Duodenal mucosa (tissue), 2 donors: ENCODE data around the gene TMEM125.

Source experiments
- H3K27ac ChIP-seq: one replicate; pipeline ENCODE4 v1.7.0; 2013; ENCODE audit warnings: low read depth, low read length
- H3K27me3 ChIP-seq, 2 donors: one replicate each; pipeline ENCODE4 v1.7.0; 2013; ENCODE audit warnings: low read length in 2 of 2, control low read depth in 1 of 2; ENCODE audit not compliant: insufficient read depth in 2 of 2, control insufficient read depth in 1 of 2
- H3K36me3 ChIP-seq, 2 donors: one replicate each; pipeline ENCODE4 v1.7.0; 2013; ENCODE audit warnings: low read length in 2 of 2, control low read depth in 1 of 2; ENCODE audit not compliant: insufficient read depth in 2 of 2, control insufficient read depth in 1 of 2
- H3K4me1 ChIP-seq, 2 donors: one replicate each; pipeline ENCODE4 v1.7.0; 2013; ENCODE audit warnings: low read length in 2 of 2, control low read depth in 1 of 2; ENCODE audit not compliant: insufficient read depth in 2 of 2, control insufficient read depth in 1 of 2
- H3K4me3 ChIP-seq, 2 donors: one replicate each; pipeline ENCODE4 v1.7.0; 2013; ENCODE audit warnings: low read length in 2 of 2, low read depth in 1 of 2
- H3K9ac ChIP-seq, 2 donors: one replicate each; pipeline ENCODE4 v1.7.0; 2013; ENCODE audit warnings: low read length in 2 of 2, low read depth in 1 of 2
- H3K9me3 ChIP-seq, 2 donors: one replicate each; pipeline ENCODE4 v1.7.0; 2013; ENCODE audit warnings: low read length in 2 of 2, control low read depth in 1 of 2; ENCODE audit not compliant: control insufficient read depth in 1 of 2

Gene TMEM125

GRCh38 chr1:43308635-43309404 lies 39.0 kb downstream of the TMEM125 start:
- H3K4me1 ChIP-seq = peaks cover 9 to 13% of the 10 kb centered on the region in 2 donors
- H3K4me3 ChIP-seq = no peak overlapping the region
- H3K36me3 ChIP-seq = no peaks in the 10 kb centered on the region
- no peaks in the 10 kb centered on the region for H3K9me3 ChIP-seq
- H3K27ac ChIP-seq = no peak overlapping the region
- H3K9ac ChIP-seq = no peak overlapping the region
- H3K27me3 ChIP-seq = no peaks in the 10 kb centered on the region

GRCh38 chr1:43309405-43310025 lies 39.7 kb downstream of the TMEM125 start:
- no peak overlapping the region for H3K4me3 ChIP-seq
- no peaks in the 10 kb centered on the region for H3K9me3 ChIP-seq
- H3K27me3 ChIP-seq = no peaks in the 10 kb centered on the region
- no peak overlapping the region for H3K9ac ChIP-seq
- no peaks in the 10 kb centered on the region for H3K36me3 ChIP-seq
- H3K4me1 ChIP-seq = peaks cover 8% of the 10 kb centered on the region in 2 donors
- no peak overlapping the region for H3K27ac ChIP-seq

- H3K27me3 ChIP-seq = no peaks in the 10 kb centered on the region
- H3K9me3 ChIP-seq = no peaks in the 10 kb centered on the region
- H3K9ac ChIP-seq = no peak overlapping the region
- H3K4me3 ChIP-seq = no peak overlapping the region
- no peak overlapping the region for H3K27ac ChIP-seq
- H3K4me1 ChIP-seq = peaks cover 0 to 4% of the 10 kb centered on the region in 2 donors
- H3K36me3 ChIP-seq = no peaks in the 10 kb centered on the region
Measured at GRCh38 chr1:43311521-43311920, 41.7 kb downstream of the TMEM125 start.

GRCh38 chr1:43312212-43312623 lies 42.4 kb downstream of the TMEM125 start:
- no peaks in the 10 kb centered on the region for H3K36me3 ChIP-seq
- H3K27ac ChIP-seq = no peak overlapping the region
- no peak overlapping the region for H3K9ac ChIP-seq

GRCh38 chr1:43312663-43313515 lies 43.1 kb downstream of the TMEM125 start:
- H3K4me3 ChIP-seq = no peak overlapping the region
- H3K27me3 ChIP-seq = no peaks in the 10 kb centered on the region
- no peaks in the 10 kb centered on the region for H3K36me3 ChIP-seq
- H3K4me1 ChIP-seq = peaks cover 0 to 4% of the 10 kb centered on the region in 2 donors
- H3K27ac ChIP-seq = no peak overlapping the region
- H3K9ac ChIP-seq = no peak overlapping the region
- no peaks in the 10 kb centered on the region for H3K9me3 ChIP-seq

More at GRCh38 chr1:43312212-43312623, 42.4 kb downstream of the TMEM125 start:
- Histone ChIP-seq H3K9me3 (no peaks in the 10 kb centered on the region), H3K4me3 (no peak overlapping the region), H3K4me1 (peaks cover 0 to 4% of the 10 kb centered on the region in 2 donors), H3K27me3 (no peaks in the 10 kb centered on the region)

- Histone ChIP-seq H3K4me1 (peaks cover 0 to 4% of the 10 kb centered on the region in 2 donors), H3K27me3 (no peaks in the 10 kb centered on the region), H3K9ac (no peak overlapping the region), H3K36me3 (no peaks in the 10 kb centered on the region), H3K27ac (no peak overlapping the region), H3K9me3 (no peaks in the 10 kb centered on the region), H3K4me3 (no peak overlapping the region)
Measured at GRCh38 chr1:43313771-43314170, 44.0 kb downstream of the TMEM125 start.

GRCh38 chr1:43314233-43314632 lies 44.5 kb downstream of the TMEM125 start:
- H3K9ac ChIP-seq = no peak overlapping the region
- H3K4me3 ChIP-seq = no peak overlapping the region
- no peaks in the 10 kb centered on the region for H3K36me3 ChIP-seq

GRCh38 chr1:43315481-43315880 lies 45.7 kb downstream of the TMEM125 start:
- Histone ChIP-seq H3K4me3 (no peak overlapping the region), H3K27me3 (no peaks in the 10 kb centered on the region), H3K4me1 (peaks cover 0 to 4% of the 10 kb centered on the region in 2 donors), H3K36me3 (no peaks in the 10 kb centered on the region), H3K27ac (no peak overlapping the region), H3K9me3 (no peaks in the 10 kb centered on the region), H3K9ac (no peak overlapping the region)

More at GRCh38 chr1:43314233-43314632, 44.5 kb downstream of the TMEM125 start:
- Histone ChIP-seq H3K4me1 (peaks cover 0 to 4% of the 10 kb centered on the region in 2 donors), H3K27me3 (no peaks in the 10 kb centered on the region), H3K9me3 (no peaks in the 10 kb centered on the region), H3K27ac (no peak overlapping the region)

GRCh38 chr1:43315963-43316737 lies 46.4 kb downstream of the TMEM125 start:
- Histone ChIP-seq H3K9me3 (no peaks in the 10 kb centered on the region), H3K9ac (no peak overlapping the region), H3K27me3 (no peaks in the 10 kb centered on the region), H3K27ac (no peak overlapping the region), H3K4me3 (no peak overlapping the region), H3K36me3 (no peaks in the 10 kb centered on the region), H3K4me1 (peaks cover 0 to 4% of the 10 kb centered on the region in 2 donors)
